Pons (tissue), 1 donor: ENCODE measurements around the gene FUZ.

ENCODE experiments used
- DNase-seq: peaks from one replicate; pipeline ENCODE4 v3.0.0-alpha.2; 2016; ENCODE audit warnings: low spot score

FUZ gene

DNA sequence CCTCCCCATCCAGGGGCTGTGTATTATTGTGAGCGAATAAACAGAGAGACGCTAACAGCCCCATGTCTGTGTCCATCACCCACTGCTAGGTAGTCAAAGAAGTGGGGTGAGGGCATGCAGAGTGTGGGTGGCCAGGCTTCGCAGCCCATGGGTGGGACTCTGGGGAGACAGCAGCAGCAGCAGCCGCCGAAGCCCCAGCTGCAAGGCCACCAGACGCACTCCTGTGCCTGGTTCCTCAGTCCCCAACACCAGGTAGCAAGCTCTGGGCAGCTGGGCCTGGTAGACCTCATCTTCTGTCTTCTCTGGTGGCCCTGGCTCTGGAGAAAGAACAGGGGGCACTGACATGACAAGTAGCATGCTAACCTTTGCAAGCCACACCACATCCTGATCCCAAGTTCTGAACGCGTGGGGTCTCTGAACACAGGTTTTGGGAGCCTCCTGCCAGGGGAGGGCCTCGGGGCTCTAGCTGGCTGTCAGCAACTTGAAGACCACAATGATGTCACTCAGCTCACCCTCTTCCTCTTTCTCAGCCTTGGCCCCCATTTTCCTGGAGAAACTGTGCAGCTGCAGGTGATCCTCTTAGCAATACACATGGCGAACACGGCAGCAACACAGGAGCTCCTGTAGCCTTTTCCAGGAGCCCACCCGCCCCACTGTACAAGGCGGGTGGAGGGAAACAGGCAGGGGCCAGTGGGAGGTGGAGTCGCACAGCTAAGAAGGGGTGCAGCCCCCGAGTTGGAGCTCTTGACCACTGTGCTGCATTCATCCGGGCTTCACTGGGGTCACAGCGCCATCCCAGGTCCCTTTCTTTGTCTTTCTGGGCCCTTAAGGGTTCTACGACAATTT is 5.8 kb downstream of the FUZ start:
- peak; percentile 19 for DNase-seq

DNA sequence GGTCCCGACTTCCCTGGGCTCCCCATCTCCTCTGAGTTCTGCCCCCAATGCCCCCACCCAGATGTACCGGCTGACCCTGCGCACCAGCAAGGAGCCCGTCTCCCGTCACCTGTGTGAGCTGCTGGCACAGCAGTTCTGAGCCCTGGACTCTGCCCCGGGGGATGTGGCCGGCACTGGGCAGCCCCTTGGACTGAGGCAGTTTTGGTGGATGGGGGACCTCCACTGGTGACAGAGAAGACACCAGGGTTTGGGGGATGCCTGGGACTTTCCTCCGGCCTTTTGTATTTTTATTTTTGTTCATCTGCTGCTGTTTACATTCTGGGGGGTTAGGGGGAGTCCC is 6.5 kb downstream of the FUZ start:
- DNase-seq: no peak

DNA sequence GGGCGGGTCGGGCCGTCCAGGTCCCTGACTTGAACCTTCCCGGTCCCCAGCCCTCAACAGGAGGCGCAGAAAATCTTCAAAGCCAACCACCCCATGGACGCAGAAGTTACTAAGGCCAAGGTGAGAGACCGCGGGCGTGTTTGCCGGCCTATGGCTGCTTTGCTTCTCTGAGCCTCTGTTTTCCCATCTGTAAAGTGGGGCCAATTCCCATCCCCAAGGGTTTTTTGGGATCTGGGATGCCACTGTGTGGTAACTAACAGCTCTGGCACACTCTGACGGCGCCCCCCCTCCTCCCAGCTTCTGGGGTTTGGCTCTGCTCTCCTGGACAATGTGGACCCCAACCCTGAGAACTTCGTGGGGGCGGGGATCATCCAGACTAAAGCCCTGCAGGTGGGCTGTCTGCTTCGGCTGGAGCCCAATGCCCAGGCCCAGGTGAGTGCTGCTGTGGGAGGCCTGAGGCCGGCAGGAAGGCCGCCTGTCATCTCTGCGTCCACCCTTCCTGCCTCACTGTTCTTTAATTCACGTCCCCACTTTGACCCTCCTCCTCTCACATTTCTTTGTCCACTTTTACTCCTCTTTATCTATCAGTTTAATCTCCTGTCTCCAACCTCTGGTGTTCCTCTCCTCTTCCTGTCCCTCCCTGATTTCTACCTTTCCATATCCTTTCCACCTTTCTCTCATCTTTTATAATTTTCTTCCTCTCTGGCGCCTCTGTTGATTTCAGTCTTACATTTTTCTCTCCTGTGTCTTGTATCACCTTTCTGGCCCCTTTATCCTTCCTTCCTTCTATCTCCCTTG is 7.1 kb downstream of the FUZ start:
- no peak for DNase-seq

- no peak for DNase-seq
Observed at GRCh38 chr19:49803529-49803856, 9.6 kb downstream of the FUZ start.

DNA sequence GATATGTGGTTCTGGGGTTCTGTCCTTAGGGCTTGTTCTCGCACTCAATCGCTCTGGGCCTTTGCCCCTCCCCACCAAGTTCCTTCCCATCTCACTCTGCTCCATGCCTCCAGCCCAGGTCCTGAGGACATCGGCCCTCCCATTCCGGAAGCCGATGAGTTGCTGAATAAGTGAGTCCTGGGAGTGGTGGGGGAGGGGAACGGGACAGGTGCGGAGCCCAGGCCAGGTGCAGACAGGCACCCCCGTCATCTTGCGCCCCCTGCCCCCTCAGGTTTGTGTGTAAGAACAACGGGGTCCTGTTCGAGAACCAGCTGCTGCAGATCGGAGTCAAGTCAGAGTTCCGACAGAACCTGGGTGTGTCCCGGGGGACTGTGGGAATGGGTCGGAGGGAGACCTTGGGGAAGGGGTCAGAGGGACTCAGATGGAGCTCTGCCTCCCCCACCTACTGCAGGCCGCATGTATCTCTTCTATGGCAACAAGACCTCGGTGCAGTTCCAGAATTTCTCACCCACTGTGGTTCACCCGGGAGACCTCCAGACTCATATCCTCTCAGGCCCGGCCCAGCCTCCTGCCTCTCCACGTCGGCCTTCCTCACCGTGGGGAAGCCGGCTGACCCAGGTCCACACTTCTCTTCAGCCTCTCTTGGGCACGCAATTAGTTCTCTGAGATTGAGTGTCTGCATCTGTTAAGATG is 10.1 kb downstream of the FUZ start:
- DNase-seq: no peak

- DNase-seq: peak; percentile 95
Observed at GRCh38 chr19:49801966-49802661, 11.0 kb downstream of the FUZ start.

- DNase-seq: no peak
Observed at GRCh38 chr19:49801401-49801888, 11.6 kb downstream of the FUZ start.

DNA sequence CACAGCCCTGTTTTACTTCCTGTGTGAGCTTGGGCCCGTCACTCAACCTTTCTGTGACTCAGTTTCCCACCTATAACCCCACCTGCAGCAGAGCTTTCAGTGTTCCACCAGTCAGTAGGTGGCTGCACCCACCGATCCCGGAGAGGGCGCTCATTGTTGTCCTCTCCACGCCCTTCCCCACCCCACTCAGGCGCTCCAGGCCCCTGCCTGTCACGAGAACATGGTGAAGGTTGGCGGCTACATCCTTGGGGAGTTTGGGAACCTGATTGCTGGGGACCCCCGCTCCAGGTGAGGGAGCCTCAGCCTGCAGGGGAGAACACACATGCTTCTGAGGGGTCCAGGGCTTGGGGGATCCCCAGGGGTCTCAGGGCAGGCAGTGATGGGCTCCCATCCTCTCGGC is 12.3 kb downstream of the FUZ start:
- no peak for DNase-seq

DNA sequence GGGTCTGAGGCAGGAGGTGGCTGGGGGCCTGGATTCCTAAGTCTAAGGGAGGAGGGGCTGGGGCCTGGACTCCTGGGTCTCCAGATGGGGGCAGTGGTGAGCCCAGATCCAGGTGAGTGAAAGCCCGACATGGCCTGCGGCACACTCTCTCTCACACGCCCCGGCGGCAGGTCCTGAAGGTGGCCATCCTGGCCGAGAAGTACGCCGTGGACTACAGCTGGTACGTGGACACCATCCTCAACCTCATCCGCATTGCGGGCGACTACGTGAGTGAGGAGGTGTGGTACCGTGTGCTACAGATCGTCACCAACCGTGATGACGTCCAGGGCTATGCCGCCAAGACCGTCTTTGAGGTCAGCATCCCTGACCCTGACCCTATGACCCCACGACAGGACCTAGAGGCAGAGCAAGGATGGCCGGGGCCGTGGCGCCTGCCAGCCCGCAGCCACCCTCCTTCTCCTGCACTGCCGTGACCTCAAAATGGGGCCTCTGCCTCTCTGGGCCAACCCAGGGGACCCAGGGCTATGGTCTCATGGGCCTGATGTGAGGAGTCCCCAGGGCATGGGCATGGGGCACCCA is 13.2 kb downstream of the FUZ start:
- DNase-seq: no peak

DNA sequence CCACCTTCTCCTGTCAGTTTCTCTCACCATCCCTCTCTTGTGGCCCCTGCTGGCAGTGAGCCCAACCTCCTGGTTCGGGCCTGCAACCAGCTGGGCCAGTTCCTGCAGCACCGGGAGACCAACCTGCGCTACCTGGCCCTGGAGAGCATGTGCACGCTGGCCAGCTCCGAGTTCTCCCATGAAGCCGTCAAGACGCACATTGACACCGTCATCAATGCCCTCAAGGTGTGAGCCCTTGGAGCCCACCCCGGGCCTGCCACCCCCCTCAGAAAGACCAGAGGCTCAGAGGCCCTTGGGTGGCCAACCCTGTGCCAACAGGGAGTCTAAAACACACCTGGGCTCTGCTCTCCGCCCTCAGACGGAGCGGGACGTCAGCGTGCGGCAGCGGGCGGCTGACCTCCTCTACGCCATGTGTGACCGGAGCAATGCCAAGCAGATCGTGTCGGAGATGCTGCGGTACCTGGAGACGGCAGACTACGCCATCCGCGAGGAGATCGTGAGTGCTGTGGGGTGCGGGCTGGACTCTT is 13.8 kb downstream of the FUZ start:
- no peak for DNase-seq

DNA sequence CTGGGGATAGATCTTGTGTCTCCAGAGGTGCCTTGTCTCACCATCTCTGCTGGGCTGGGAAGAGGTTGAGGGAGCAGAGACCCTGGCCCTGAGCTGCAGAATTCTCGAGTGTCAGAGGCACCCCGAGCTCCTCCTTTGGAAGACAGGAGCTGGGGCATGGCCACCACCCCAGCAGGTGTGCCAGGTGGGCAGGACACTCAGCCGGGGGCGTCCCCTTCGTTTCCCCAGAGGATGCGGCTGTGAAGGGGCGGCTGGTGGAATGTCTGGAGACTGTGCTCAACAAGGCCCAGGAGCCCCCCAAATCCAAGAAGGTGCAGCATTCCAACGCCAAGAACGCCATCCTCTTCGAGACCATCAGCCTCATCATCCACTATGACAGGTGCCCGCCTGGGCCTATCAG is 14.5 kb downstream of the FUZ start:
- no peak for DNase-seq

GRCh38 chr19:49795615-49796014 is 17.5 kb downstream of the FUZ start:
- no peak for DNase-seq

GRCh38 chr19:49793561-49793840 is 19.6 kb downstream of the FUZ start:
- no peak for DNase-seq

- no peak for DNase-seq
Observed at GRCh38 chr19:49792829-49793560, 20.1 kb downstream of the FUZ start.

- DNase-seq: no peak
Observed at GRCh38 chr19:49791776-49792445, 21.2 kb downstream of the FUZ start.

DNA sequence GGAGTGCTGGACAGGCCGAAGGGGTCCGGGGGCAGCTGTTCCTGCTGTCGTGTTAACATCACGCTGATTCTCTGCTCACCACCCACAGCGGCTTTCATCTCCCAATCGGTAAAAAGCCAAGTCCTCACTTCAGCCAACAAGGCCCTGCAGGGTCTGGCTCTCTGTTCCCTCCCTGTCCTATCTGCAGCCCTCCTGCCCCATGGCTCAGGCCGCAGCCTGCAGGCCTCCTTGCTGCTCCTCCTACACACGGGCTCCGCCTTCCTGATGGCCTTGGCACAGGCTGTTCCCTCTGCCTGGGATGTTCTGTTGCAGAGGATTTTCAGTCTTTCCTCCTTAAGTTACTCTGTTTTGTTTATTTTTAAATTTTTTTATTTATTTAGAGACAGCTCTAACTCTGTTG is 22.2 kb downstream of the FUZ start:
- DNase-seq: no peak

DNA sequence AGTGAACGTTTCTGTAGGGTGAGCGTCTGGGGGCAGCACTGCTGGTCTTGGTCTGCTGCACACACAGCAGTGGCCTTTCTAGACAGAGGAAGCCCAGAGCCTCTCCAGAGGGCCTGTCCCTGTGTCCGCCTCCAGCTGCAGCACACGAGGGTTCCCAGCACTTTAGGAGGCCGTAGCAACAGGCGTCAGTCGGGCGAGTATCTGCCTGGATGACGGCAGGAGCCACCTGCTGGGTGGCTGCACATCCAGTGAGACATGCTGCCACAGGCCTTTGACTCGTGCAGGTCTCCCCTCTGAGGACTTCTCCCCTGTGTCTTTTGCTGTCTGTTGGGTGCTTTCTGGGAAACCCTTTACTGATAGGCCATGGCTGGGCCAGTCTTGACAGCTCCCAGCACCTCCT is 24.2 kb downstream of the FUZ start:
- no peak for DNase-seq

DNA sequence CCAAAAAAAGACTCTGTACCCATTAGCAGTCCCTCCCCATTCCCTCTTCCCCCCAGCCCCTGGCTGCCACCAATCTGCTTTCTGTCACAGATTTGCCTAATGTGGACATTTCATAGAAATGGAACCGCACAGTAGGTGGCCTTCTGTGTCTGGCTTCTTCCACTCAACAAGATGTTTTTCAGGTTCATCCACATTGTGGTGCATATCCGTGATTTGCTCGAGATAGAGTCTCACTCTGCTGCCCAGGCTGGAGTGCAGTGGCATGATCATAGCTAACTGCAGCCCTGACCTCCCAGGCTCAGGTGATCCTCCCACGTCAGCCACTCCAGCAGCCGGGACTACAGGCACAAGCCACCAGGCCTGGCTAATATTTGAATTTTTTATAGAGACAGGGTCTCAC is 25.3 kb downstream of the FUZ start:
- no peak for DNase-seq

DNA sequence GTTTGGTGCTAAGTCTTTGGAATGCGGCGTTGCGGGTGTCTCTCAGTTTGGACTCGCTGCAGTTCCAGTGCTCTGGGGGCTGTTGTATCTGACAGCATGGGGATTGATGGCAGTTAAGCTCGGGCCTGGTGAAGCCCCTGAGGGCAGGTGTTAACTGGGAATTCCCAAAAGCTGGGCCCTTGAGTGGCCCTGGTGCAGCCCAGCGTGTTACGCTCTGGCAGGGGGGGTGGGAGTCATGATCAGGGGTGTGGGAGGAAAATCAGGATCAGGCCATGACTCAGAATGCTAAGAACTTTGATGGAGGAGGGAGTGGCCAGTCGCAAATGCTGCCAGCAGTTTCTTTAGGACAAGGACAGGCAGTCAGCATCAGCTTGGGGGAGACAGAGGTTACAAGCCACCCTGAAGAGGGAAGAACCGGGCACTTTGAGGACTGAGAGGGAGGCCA is 26.7 kb downstream of the FUZ start:
- DNase-seq: no peak

- DNase-seq: no peak
Observed at GRCh38 chr19:49782515-49782914, 30.6 kb downstream of the FUZ start.

GRCh38 chr19:49781394-49781793 is 31.7 kb downstream of the FUZ start:
- DNase-seq: no peak
